Right lobe of liver (tissue), 4 donors: ENCODE results near the gene ARHGEF33.

Experiments
- CTCF ChIP-seq, 4 donors: fragments of 200-600 bp in 3 of 4; fragments of 450-650 bp in 1 of 4; IDR thresholded peaks; one replicate each; pipeline versions ENCODE4 v1.5.1 to v1.8.0; 2016 to 2022; ENCODE audit warnings: antibody characterized with exemption in 4 of 4, mild to moderate bottlenecking in 2 of 4
- POLR2A ChIP-seq: fragments of 450-650 bp; IDR thresholded peaks from one replicate; pipeline ENCODE4 v1.6.1; 2017; ENCODE audit warnings: antibody characterized with exemption, mild to moderate bottlenecking
- donor health status: DM: no; HTN: no; CAD: no.
- donor health status: DM: no; HTN: no; CAD: no.
- donor health status: DM: no; HTN: yes; CAD: no.

- TF ChIP-seq CTCF (IDR thresholded peaks at IDR 0.05) (no peak), POLR2A (no peak)
These were observed 13.3 kb upstream of the ARHGEF33 start for GRCh38 chr2:38876407-38876806.
